Left ventricle myocardium inferior (tissue), 1 donor: ENCODE results near the gene GRIP2. TPM values are rescaled to one million over a fixed set of nuclear protein-coding genes. Genes with fewer than 3 reads are reported as not detected.

ENCODE experiments used
- DNase-seq: peaks from one replicate; pipeline ENCODE4 v3.0.0-alpha.2; 2020
- H3K27ac ChIP-seq: fragments of 200-600 bp; replicated peaks from 2 replicates; pipeline ENCODE4 v1.8.0; 2021
- H3K27me3 ChIP-seq: fragments of 200-600 bp; 2 replicates; pipeline ENCODE4 v1.8.0; 2021; ENCODE audit warnings: low read depth
- H3K36me3 ChIP-seq: fragments of 200-600 bp; 2 replicates; pipeline ENCODE4 v1.8.0; 2021
- H3K4me1 ChIP-seq: fragments of 200-600 bp; 2 replicates; pipeline ENCODE4 v1.8.0; 2021
- H3K4me3 ChIP-seq: fragments of 200-600 bp; 2 replicates; pipeline ENCODE4 v1.8.0; 2021; ENCODE audit warnings: mild to moderate bottlenecking, moderate library complexity
- H3K9me3 ChIP-seq: fragments of 200-600 bp; replicated peaks from 2 replicates; pipeline ENCODE4 v1.8.0; 2021
- intact Hi-C: fragments of 100-400 bp; cut with micrococcal nuclease; formaldehyde crosslinking; loops from one replicate; pipeline ENCODE4 v1.11.0; 2022
- total RNA-seq: library from RNA; stranded (reverse); fragmentation: NEBNext Ultra II Directional; extraction: Animal tissue kit (Norgen Biotek cat#: 25700); gene quantifications from one replicate; pipeline ENCODE4 v1.2.1, GENCODE V29; 2021
- TF ChIP-seq, protein P1 (sequence below): fragments of 200-600 bp; IDR thresholded peaks from 2 replicates; pipeline ENCODE4 v1.8.0; 2021; ENCODE audit warnings: antibody characterized with exemption, mild to moderate bottlenecking, borderline replicate concordance
- donor health status: DM: no; HTN: yes; CAD: no; lungs with severe emphysema.

GRIP2 gene
- total RNA-seq, 1 donor from 2014 or later = 59.1 TPM

GRCh38 chr3:14481018-14481645 lies 59.0 kb downstream of the GRIP2 start:
- Histone ChIP-seq H3K4me1 (peaks cover 49% of the 10 kb centered on the region), H3K9me3 (no peaks in the 10 kb centered on the region), H3K27ac (peak overlapping the region; percentile 75), H3K36me3 (peaks cover 30% of the 10 kb centered on the region), H3K27me3 (peaks cover 21% of the 10 kb centered on the region), H3K4me3 (no peak overlapping the region)
- no peak for DNase-seq
- intact Hi-C loops = no loop called here
- TF ChIP-seq, protein P1, sequence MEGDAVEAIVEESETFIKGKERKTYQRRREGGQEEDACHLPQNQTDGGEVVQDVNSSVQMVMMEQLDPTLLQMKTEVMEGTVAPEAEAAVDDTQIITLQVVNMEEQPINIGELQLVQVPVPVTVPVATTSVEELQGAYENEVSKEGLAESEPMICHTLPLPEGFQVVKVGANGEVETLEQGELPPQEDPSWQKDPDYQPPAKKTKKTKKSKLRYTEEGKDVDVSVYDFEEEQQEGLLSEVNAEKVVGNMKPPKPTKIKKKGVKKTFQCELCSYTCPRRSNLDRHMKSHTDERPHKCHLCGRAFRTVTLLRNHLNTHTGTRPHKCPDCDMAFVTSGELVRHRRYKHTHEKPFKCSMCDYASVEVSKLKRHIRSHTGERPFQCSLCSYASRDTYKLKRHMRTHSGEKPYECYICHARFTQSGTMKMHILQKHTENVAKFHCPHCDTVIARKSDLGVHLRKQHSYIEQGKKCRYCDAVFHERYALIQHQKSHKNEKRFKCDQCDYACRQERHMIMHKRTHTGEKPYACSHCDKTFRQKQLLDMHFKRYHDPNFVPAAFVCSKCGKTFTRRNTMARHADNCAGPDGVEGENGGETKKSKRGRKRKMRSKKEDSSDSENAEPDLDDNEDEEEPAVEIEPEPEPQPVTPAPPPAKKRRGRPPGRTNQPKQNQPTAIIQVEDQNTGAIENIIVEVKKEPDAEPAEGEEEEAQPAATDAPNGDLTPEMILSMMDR = no peak

GRCh38 chr3:14480207-14481017 lies 59.7 kb downstream of the GRIP2 start:
- H3K4me3 ChIP-seq = no peak overlapping the region
- H3K27ac ChIP-seq = peak overlapping the region; percentile 75
- TF ChIP-seq, protein P1 = no peak
- no peaks in the 10 kb centered on the region for H3K9me3 ChIP-seq
- intact Hi-C loops = no loop called here
- peaks cover 49% of the 10 kb centered on the region for H3K4me1 ChIP-seq
- peaks cover 35% of the 10 kb centered on the region for H3K36me3 ChIP-seq
- DNase-seq = no peak
- peaks cover 21% of the 10 kb centered on the region for H3K27me3 ChIP-seq

- TF ChIP-seq, protein P1 = no peak
- Histone ChIP-seq H3K27ac (peak overlapping the region; percentile 75), H3K4me1 (peaks cover 49% of the 10 kb centered on the region), H3K4me3 (no peak overlapping the region), H3K27me3 (peaks cover 21% of the 10 kb centered on the region), H3K36me3 (peaks cover 38% of the 10 kb centered on the region), H3K9me3 (no peaks in the 10 kb centered on the region)
- no peak for DNase-seq
- intact Hi-C loops = no loop called here
Observed at GRCh38 chr3:14479591-14479990, 60.6 kb downstream of the GRIP2 start.

- Histone ChIP-seq H3K9me3 (no peaks in the 10 kb centered on the region), H3K27ac (peak overlapping the region; percentile 75), H3K4me1 (peaks cover 49% of the 10 kb centered on the region), H3K27me3 (peaks cover 21% of the 10 kb centered on the region), H3K36me3 (peaks cover 38% of the 10 kb centered on the region), H3K4me3 (no peak overlapping the region)
- intact Hi-C loops = no loop called here
- TF ChIP-seq, protein P1 = no peak
- DNase-seq = no peak
Observed at GRCh38 chr3:14478956-14479550, 61.1 kb downstream of the GRIP2 start.

DNA sequence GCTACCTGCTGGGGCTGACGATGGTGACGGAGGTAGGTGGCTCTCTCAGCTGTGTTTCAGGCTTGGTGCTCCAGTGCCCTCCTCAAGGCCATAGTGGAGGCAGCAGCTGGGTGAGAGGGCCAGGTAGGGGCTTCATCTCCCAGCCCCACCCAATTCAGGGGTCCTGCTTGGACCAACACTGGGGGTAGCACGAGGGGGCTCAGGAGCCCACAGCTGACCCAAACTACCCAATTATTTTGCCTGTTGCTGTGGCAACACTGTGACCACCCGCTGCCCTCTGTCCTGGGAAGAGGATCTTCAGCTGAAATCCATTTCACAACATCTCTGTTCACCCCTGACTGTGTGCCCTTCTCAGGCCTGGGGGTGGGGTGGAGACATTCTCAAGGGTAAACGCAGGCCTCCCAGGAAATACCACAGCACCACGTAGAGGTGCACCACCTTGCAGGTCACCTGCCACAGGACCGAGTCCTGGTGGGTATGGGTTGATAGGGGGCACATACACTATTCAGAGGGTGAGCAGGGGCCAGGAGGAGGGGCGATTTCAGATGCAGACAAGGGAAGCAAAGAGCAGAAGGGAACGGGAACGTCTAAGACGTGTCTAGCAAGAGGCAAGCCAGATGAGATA lies 62.7 kb downstream of the GRIP2 start:
- TF ChIP-seq, protein P1 = no peak

More for the DNA sequence above, 62.7 kb downstream of the GRIP2 start:
- Histone ChIP-seq H3K4me1 (peaks cover 41% of the 10 kb centered on the region), H3K27ac (no peak overlapping the region), H3K36me3 (peaks cover 53% of the 10 kb centered on the region), H3K4me3 (no peak overlapping the region), H3K27me3 (peaks cover 19% of the 10 kb centered on the region), H3K9me3 (no peaks in the 10 kb centered on the region)
- no peak for DNase-seq
- intact Hi-C loops = no loop called here
